PC-3 (cell line): ENCODE data around the gene DUOX1. TPM values are rescaled to one million over a fixed set of nuclear protein-coding genes. Genes with fewer than 3 reads are reported as not detected.

Source experiments
- ATAC-seq: fragments of 200-7000 bp; cut with Tn5 transposase; 2 replicates; pipeline ENCODE4 v1.9.1; 2020; ENCODE audit warnings: mild to moderate bottlenecking, moderate library complexity
- BruUV-seq: library from RNA; stranded (reverse); fragments of 400-500 nt; replicated peaks from 2 replicates; lab custom pipeline; 2021; lab: Mats Ljungman, UMichigan
- CTCF ChIA-PET: fragments of 300-600 bp; sonication (Branson Sonifier 250); formaldehyde crosslinking; loops from one replicate; lab custom pipeline; 2022; ENCODE audit warnings: antibody characterized with exemption; lab: Charles Lee
- POLR2A ChIA-PET: fragments of 300-600 bp; sonication (Branson Sonifier 250); formaldehyde crosslinking; loops from one replicate; lab custom pipeline; 2022; ENCODE audit warnings: antibody characterized with exemption; ENCODE audit not compliant: unreplicated experiment; lab: Charles Lee
- DNase-seq: peaks from one replicate; pipeline ENCODE4 v3.0.0-alpha.2; 2015
- H2AFZ ChIP-seq: fragments of 300-600 bp; sonication (generic); 2 replicates; pipeline ENCODE4 v1.6.0; 2016; ENCODE audit warnings: antibody characterized with exemption, low read length
- H3F3A ChIP-seq: fragments of 300-600 bp; sonication (generic); one replicate; pipeline ENCODE4 v1.6.0; 2017; ENCODE audit warnings: antibody characterized with exemption, low read length, control low read depth, mild to moderate bottlenecking; ENCODE audit not compliant: unreplicated experiment
- H3K27ac ChIP-seq: fragments of 300-600 bp; sonication (generic); 2 replicates; pipeline ENCODE4 v1.5.1; 2016; ENCODE audit warnings: mild to moderate bottlenecking, low read length
- H3K27me3 ChIP-seq: fragments of 300-600 bp; sonication (generic); 2 replicates; pipeline ENCODE4 v1.6.1; 2016; ENCODE audit warnings: low read length, mixed read lengths
- H3K36me3 ChIP-seq: fragments of 300-600 bp; sonication (generic); 2 replicates; pipeline ENCODE4 v1.6.1; 2016; ENCODE audit warnings: low read depth, mixed run types, low read length, mixed read lengths
- H3K4me1 ChIP-seq: fragments of 300-600 bp; sonication (generic); 2 replicates; pipeline ENCODE4 v1.5.1; 2016; ENCODE audit warnings: low read length; ENCODE audit not compliant: insufficient read depth
- H3K4me2 ChIP-seq: fragments of 300-600 bp; sonication (generic); 2 replicates; pipeline ENCODE4 v1.6.0; 2016; ENCODE audit warnings: low read length
- H3K4me3 ChIP-seq: fragments of 300-600 bp; sonication (generic); 2 replicates; pipeline ENCODE4 v1.5.1; 2016; ENCODE audit warnings: mild to moderate bottlenecking, low read length, mixed read lengths
- H3K79me2 ChIP-seq: fragments of 300-600 bp; sonication (generic); 2 replicates; pipeline ENCODE4 v1.6.1; 2017; ENCODE audit warnings: low read length, mixed read lengths
- H3K9ac ChIP-seq: fragments of 300-600 bp; sonication (generic); 2 replicates; pipeline ENCODE4 v1.6.0; 2016; ENCODE audit warnings: mild to moderate bottlenecking, low read length
- H3K9me2 ChIP-seq: fragments of 300-600 bp; sonication (generic); replicated peaks from 2 replicates; pipeline ENCODE4 v1.6.1; 2016; ENCODE audit warnings: mixed run types, low read length, mixed read lengths
- H3K9me3 ChIP-seq: fragments of 300-600 bp; sonication (generic); 2 replicates; pipeline ENCODE4 v1.6.1; 2016; ENCODE audit warnings: low read length, mixed read lengths
- H4K20me1 ChIP-seq: fragments of 300-600 bp; sonication (generic); 2 replicates; pipeline ENCODE4 v1.6.1; 2016; ENCODE audit warnings: low read length, mixed read lengths
- EZH2 ChIP-seq: fragments of 300-600 bp; sonication (generic); IDR thresholded peaks from one replicate; pipeline ENCODE4 v1.6.1; 2017; ENCODE audit warnings: antibody characterized with exemption, mild to moderate bottlenecking, low read length; ENCODE audit not compliant: unreplicated experiment
- EZH2phosphoT487 ChIP-seq: fragments of 300-600 bp; sonication (generic); IDR thresholded peaks from 2 replicates; pipeline ENCODE4 v1.6.1; 2018; ENCODE audit warnings: mild to moderate bottlenecking, antibody characterized with exemption, low read length, borderline replicate concordance
- intact Hi-C: fragments of 100-400 bp; cut with micrococcal nuclease; formaldehyde crosslinking; loops from 2 replicates; pipeline ENCODE4 v1.9.0; 2023
- total RNA-seq: library from RNA; depleted of rRNA; stranded (reverse); fragments of >200 nt; gene quantifications from 2 replicates; pipeline ENCODE4 v1.2.3, GENCODE V29; 2014
- TF ChIP-seq, protein P1 (sequence below): fragments of 300-600 bp; sonication (generic); conservative IDR thresholded peaks from 2 replicates; pipeline ENCODE4 v1.5.1; 2017; ENCODE audit warnings: antibody characterized with exemption, low read depth, mild to moderate bottlenecking, low read length

The DUOX1 gene
- total RNA-seq, 1 experiment from 2014 or later, result not detected

- Histone ChIP-seq H3K9me2 (no peaks in the 10 kb centered on the region), H3K4me1 (peaks cover 6% of the 10 kb centered on the region), H2AFZ (no peak overlapping the region), H3K4me2 (no peak overlapping the region), H3K27ac (no peak overlapping the region), H3K9ac (no peak overlapping the region), H3K79me2 (no peaks in the 10 kb centered on the region), H4K20me1 (no peaks in the 10 kb centered on the region), H3F3A (no peaks in the 10 kb centered on the region), H3K4me3 (no peak overlapping the region), H3K9me3 (no peaks in the 10 kb centered on the region), H3K27me3 (no peaks in the 10 kb centered on the region), H3K36me3 (no peaks in the 10 kb centered on the region)
- intact Hi-C loops, result loop anchor here (10.0 kb wide), 1 partner anchor 286 kb away; no protein-coding TSS in a partner anchor
- ATAC-seq (no peak), DNase-seq (no peak)
- CTCF ChIA-PET, result no interaction called here
- TF ChIP-seq EZH2phosphoT487 (no peak), EZH2 (no peak)
- TF ChIP-seq, protein P1, sequence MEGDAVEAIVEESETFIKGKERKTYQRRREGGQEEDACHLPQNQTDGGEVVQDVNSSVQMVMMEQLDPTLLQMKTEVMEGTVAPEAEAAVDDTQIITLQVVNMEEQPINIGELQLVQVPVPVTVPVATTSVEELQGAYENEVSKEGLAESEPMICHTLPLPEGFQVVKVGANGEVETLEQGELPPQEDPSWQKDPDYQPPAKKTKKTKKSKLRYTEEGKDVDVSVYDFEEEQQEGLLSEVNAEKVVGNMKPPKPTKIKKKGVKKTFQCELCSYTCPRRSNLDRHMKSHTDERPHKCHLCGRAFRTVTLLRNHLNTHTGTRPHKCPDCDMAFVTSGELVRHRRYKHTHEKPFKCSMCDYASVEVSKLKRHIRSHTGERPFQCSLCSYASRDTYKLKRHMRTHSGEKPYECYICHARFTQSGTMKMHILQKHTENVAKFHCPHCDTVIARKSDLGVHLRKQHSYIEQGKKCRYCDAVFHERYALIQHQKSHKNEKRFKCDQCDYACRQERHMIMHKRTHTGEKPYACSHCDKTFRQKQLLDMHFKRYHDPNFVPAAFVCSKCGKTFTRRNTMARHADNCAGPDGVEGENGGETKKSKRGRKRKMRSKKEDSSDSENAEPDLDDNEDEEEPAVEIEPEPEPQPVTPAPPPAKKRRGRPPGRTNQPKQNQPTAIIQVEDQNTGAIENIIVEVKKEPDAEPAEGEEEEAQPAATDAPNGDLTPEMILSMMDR, result no peak
- BruUV-seq, result no TSS peak
- POLR2A ChIA-PET, result no interaction called here
Observed at GRCh38 chr15:45168751-45169551, 39.2 kb downstream of the DUOX1 start.

DNA sequence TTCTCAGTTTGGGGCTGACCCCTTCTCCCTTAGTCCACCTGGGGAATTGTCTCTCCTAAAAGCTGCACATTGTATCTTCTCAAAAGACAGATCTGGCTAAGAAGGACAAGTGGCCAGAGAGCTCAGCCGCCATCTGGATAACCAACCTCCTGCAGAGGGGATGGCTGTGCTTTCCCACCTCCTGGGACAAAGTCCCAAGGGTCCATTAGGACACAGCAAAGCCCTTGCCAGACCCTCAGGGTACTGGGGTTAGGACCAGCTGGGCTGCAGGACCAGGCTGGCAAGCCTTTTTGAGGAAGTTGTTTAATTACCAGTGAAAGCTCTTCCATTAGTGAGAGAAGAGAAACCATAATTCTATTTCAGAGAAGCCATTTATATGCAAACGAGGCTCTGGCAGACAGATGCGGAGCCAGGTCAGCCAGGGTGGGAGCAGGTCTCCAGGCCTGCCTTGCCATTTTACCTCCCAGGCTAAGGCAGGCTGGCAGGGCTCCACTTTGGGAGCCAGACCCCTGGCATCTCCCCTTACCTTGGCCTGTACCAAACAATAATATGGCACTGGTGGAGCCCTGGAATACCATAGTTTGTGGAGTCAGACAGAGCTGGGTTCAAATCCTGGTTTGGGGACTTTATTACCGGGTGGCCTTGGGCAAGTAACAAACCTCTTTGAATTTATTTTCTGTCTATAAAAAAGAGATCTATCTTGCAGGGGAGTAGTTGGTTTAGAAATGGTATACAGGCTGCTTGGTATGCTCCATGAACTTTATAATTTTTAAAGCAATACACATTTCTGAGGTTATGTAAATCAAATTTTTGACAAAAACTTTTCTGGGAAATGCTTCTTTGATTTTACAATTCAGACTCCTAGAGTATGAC, 40.0 kb downstream of the DUOX1 start:
- DNase-seq (no peak), ATAC-seq (no peak)
- POLR2A ChIA-PET, result no interaction called here
- Histone ChIP-seq H3K27ac (no peak overlapping the region), H4K20me1 (no peaks in the 10 kb centered on the region), H3K4me3 (no peak overlapping the region), H3K4me2 (no peak overlapping the region), H3F3A (no peaks in the 10 kb centered on the region), H3K9ac (no peak overlapping the region), H3K36me3 (no peaks in the 10 kb centered on the region), H3K9me3 (no peaks in the 10 kb centered on the region), H3K9me2 (no peaks in the 10 kb centered on the region), H3K79me2 (no peaks in the 10 kb centered on the region), H3K4me1 (peaks cover 6% of the 10 kb centered on the region), H2AFZ (no peak overlapping the region), H3K27me3 (no peaks in the 10 kb centered on the region)
- TF ChIP-seq, protein P1, result no peak
- no peak for TF ChIP-seq EZH2
- no peak for TF ChIP-seq EZH2phosphoT487
- intact Hi-C loops, result loop anchor here (10.0 kb wide), 1 partner anchor 285 kb away; no protein-coding TSS in a partner anchor
- BruUV-seq, result no TSS peak
- CTCF ChIA-PET, result no interaction called here
